SW480 (cell line): ENCODE data around the gene VWA5B2.
"Not testable (repeated sequence)": the region's sequence is repeated elsewhere in the genome, so short reads cannot be mapped to it uniquely, and the experiment has no call there.

Source experiments
- DNase-seq: peaks from one replicate; pipeline ENCODE4 v3.0.0-alpha.2; 2016; ENCODE audit warnings: low spot score

The VWA5B2 gene

DNA sequence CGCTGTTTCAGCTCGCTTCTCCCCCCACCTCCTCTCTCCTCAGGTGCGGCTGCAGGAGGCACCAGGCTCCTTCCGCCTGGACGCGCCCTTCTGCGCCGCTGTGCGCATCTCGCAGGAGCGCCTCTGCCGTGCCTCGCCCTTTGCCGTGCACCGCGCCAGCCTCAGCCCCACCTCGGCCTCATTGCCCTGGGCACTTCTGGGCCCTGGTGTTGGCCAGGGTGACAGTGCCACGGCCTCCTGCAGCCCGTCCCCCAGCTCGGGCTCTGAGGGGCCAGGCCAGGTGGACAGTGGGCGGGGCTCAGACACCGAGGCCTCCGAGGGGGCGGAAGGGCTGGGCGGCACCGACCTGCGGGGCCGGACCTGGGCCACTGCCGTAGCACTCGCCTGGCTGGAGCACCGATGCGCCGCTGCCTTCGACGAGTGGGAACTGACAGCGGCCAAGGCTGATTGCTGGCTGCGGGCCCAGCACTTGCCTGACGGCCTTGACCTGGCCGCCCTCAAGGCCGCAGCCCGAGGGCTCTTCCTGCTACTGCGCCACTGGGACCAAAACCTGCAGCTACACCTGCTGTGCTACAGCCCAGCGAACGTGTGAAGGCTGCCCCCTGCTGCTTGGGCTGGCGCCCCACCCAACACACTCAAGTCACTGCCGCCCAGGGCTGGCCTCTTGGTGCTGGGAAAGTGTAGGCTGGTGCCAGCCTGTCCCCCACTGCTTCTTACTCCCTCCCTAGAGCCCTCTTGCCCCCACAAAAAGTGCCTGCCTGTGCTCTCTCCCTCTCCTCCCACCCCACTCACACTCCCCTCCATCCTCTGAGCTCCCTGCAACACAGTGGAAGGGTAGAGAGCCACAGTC lies 12.3 kb downstream of the VWA5B2 start:
- DNase-seq: no peak

DNA sequence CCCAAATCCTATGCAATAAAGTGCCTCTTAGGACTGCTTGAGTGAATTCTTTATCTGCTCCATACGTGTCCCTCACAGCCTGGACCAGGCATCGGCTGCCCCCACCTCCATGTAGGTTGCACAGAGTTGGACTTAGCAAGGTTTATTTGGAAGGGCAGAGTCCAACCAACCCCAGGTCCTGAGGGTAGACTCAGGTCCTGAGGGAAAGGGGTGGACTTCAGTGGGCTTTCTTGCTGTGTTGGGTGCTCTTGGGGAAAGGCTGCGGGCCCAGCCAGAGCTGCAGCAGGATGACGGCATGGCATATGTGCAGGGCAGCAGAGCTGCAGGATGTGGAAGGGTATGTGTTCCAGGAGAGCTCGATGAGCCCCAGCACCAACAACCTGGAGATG lies 12.9 kb downstream of the VWA5B2 start:
- no peak for DNase-seq

DNA sequence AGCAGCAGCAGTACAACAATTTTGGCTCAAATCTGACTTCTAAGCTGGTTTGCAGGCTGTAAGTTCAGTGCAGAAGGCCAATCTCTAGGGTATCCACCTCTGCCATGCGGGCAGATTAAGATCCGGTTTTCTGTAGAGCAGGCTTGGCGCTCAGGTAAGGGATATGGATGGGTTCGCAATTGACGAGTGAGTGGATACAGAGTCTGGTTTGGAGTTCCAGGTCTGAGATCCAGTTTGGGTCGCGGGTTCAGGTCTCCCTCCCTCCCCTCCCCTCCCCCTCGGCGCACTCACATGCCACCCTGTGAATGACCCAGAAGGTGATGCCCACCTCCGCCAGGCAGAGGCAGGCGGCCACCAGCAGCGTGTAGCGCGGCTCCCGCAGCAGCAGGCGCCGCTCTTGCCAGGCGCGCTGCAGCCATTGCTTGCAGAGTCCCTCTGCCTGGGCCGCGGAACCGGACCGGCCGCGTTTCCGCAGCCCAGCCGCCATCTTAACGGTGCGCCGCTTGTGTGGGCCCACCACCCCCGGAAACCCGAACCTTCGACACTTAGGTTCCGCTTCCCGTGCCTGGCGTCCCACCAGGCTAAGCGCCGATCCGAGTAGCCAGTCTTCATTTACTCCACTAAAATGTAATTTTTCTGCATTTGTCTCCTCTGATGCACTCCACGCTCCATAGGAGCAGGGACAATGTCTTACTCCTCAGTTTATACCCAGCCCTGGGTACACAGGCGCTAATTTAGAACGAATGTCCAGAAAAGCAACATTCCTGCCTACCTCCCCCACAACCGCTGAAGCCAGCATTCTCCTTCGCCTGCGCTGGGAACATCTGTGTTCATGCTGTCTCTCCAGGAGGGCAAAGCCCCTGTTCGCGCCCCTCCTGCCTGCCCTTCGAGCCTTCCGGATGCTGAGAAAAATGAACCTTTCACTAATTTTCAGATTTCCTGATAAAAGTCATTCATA lies 19.3 kb downstream of the VWA5B2 start, which contains the start of gene ALG3:
TSS of gene ALG3 (minus strand) at position 509 of the 958 bp plus-strand sequence. CDS start at position 487, 22 bp downstream.
- DNase-seq: peak; percentile 80

DNA sequence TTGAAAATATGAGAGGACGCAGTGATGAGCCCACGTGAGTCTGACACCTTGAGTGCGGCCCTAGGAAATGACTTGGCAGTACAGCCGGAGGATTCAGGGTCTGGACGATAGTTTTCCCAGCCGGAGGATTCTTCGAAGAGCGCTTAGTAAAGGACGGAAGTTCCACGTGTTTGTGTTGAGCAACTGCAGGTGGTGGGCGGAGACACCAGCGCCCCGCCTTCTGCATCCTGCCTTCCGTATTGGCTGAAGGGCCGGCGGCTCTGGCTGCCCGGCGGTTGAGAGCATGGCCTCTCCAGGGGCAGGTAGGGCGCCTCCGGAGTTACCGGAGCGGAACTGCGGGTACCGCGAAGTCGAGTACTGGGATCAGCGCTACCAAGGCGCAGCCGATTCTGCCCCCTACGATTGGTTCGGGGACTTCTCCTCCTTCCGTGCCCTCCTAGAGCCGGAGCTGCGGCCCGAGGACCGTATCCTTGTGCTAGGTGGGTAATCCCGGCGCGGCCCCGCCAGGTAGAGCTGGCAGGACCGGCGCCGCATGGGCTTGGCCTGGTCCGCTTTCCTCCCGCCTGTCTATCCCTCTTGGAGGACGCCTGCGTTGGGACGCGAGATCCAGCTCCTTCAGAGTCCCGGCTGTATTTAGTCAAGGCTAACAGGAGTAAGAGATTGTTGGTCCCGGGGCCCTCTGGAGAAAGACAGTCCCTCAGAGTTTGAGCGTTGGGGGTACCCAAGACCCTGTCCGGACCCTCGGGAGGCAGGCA lies 20.2 kb downstream of the VWA5B2 start, which contains the start of gene EEF1AKMT4:
TSS of gene EEF1AKMT4 (plus strand) at position 261 of the 755 bp plus-strand sequence. CDS start at position 284, 23 bp downstream.
- peak; percentile 99 for DNase-seq

DNA sequence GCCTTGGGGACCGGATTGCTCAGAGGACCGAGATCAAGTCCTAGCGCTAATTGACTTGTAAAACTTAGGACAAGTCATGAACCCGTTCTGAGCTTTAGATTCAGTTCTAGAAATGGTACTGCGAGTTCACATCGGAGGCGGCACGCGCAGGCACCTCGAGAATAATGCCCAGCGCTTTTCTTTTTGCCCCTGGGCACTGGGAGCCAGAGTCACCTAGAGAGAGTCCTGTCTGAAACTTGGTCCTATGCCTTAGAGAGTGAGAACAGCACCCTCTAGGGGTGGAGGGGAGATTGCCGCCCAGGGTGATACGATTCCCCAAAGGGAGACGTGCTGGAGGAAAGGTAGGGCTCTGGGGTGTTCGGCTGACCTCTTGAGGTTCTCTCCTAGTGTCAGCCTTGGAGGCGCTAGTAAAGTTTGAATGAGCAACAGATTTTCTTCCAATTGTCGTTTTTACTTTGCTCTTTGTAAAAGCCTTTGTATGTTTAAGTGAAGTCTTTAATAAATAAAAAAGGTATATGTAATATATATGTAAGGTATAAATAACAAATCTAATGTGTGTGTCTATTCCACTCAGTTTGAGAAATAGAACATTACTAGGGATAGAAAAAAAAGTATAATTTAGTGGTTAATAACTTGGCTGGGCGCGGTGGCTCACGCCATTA lies 20.9 kb downstream of the VWA5B2 start:
- DNase-seq: peak; percentile 95

DNA sequence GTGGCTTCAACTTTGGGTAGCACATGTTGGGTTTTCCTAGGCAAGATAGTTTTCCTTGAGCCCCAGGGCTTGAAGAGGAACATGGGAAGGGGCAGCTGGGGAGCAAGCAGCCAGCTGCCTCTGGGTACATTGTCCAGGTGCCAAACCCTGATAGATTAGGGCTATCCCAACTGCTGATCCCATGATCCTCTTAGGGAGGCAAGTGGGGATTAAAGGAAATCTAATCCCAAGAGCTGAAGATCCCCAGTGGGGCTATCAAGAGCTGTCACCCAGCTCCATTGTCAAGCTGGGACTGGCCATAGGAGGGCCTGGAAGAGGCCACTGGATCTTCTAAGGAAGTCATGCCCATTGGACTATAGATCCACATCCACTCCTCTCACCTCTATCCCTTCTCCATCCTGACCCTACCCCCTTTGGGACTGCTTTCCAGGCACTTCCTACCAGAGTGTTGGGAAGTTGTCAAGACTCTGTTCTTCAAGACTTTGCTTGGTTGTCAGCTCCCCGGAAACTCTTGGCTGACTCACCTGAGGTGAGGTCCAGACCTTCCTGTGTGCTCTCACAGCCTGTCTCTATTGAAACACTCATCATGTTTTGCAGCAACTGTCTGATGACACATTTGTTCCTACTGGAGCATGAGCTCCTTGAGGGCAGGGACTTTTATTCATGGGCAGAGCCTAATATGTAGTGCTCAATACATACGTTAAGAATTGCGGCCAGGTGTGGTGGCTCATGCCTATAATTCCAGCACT lies 26.1 kb downstream of the VWA5B2 start:
- DNase-seq: no peak

DNA sequence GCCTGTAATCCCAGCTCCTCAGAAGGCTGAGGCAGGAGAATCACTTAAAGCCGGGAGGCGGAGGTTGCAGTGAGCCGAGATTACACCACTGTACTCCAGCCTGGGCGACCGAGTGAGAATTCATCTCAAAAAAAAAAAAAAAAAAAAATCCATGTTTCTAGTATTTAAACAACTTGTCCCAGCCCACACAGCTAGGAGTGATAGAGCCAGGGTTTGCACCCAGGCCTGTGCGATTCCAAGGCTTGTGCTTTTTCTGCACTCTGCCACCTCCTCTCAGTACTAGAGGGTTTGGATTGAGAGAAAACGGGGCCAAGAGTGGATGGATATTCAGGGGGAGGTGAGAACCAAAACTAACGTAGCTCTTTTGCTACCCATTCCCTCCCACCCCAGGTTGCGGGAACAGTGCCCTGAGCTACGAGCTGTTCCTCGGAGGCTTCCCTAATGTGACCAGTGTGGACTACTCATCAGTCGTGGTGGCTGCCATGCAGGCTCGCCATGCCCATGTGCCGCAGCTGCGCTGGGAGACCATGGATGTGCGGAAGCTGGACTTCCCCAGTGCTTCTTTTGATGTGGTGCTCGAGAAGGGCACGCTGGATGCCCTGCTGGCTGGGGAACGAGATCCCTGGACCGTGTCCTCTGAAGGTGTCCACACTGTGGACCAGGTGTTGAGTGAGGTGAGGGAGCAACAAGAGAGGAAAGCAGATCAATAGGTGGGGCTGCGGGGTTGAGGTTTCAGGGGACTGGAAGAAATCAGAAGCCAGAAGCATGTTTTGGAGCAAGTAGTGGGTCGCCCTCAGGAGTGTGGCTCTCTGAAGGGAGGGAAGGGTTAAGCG lies 27.9 kb downstream of the VWA5B2 start:
- DNase-seq: no peak

DNA sequence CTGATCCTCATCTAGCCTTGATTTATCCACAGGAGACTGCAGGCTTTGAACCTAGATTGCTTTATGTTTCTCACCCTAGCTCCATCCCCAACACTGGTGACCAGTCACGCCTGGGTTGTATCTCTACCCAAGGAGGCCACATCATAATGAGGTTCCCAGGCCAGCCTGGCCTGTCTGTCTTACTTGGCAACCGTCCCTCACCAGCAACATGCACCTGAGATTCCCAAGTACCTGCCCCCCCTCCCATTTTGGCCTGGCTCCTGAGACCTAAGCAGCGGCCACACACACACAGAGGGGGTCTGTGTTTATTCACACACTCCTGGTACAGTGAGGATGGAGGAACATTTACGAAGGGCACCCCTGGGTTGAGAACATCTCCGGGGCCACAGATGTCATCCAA lies 29.5 kb downstream of the VWA5B2 start:
- no peak for DNase-seq

DNA sequence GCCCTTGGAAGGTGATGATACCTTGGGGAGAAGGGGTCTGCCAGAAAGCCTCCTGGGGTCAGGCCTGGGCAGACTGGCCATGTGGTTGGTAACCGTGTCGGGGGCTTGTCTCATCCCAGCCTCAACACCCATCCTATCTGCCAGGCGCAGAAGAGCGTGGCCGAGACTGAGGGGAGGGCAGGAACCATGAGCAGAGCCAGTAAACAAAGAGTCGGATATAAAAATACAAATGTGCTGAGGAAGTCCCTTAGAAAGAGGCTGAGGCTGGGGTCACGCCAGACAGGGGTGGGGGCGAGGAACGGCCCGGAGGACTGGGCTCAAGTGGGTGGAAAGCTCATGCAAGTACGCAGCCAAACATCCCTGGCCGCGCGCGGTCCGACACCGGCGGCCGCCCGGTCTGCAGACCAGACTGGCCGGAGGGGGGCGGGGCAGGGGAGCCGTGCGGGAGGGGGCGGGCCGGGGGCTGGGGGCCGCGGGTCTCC lies 30.1 kb downstream of the VWA5B2 start:
- DNase-seq: no peak

DNA sequence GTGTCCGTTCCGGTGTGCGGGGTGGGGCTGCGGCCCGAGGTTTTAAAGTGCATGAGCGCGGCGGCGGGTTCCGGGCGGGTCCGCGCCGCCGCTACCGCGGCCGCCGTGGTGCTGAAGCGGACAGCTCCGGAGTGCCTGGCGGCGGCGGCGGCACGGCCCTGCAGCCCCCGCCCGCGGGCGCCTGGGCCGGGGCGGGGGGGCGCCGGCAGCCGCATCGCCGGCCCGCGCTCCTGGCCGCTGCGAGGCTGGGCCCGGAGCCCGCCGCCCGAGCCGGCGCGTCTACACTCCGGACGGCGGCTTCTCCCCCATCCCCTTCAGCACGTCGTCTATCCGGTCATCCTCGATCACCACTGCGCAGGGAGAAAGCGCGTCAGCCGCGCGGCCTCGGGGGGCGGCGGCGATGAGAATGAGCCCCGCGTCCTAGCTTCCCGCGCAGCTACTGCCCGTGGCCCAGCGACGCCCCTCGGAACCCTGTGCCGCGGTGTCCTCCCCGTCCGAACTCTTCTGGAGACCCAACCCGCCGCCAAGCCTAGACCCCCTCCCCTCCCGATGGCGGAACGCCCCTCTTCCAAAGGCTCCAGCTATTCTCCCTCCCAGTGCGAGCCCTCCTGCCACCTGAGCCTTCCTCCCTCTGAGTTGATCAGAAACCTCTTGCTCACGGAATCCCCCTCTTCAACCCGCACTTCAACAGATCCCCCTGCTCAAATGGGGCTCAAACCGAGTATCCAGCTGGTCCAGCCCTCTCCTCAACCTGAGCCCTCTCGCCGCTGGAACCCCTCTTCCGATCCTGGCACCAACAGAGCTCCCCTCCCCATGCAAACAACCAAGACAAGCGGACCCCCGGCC lies 30.7 kb downstream of the VWA5B2 start:
- peak; percentile 54 for DNase-seq

DNA sequence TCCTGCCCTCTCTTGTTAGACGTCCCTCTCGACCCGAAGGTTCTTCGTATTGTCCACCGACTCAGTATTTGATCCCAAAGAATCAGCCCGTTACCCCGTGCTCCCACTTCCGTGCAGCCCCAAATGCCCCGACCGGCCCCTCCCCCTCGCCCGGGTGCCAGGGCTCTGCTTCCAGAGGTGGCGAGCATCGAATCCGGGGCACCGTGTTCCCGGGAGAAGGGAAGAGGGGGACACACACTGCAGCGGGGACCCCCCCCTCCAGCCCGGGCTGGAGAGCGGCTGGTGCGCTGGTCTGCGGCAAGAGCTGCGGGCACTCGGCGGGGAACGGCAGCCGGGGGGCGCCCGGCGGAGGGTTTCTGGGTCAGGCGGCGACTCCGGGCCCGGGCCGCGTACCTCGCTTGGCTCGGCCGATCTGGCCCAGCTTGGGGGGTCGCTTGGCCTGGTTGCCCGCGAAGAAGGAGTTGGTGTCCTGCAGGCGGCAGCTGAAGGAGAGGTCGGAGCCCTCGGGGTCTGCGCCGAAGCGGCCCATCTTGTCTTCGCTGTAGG lies 31.4 kb downstream of the VWA5B2 start:
- peak; percentile 31 for DNase-seq

DNA sequence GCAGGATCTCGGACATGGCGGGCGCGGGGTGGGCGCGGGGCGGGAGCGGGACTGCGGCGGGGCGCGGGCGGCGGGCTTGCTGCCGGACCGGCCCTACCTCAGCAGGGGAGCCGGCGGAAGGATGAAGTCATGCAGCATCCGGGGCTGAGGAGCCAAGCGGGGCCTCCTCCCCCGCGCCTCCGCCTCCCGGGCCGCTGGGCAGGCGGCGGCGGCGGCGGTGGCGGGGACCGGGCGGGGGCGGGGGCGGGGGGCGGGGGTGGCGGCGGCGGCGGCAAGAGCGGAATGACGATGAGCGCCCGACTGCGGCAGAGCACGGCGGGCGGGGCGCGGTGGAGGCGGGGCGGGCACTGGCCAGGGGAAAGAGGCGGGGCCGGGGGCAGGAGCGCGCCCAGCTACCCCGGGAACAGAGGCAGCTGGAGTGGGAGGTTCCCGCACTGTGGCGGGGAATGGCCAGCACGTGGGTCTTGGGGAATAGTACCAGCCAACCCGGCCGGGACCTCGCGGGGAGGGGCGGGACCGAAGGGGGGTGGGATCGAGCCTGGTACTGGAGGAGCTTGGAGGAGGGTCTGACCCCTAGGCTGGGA lies 32.0 kb downstream of the VWA5B2 start, which contains the start of gene CAMK2N2:
TSS of gene CAMK2N2 (minus strand) at position 284 of the 584 bp plus-strand sequence. CDS start at position 16, 268 bp downstream.
- peak; percentile 80 for DNase-seq

DNA sequence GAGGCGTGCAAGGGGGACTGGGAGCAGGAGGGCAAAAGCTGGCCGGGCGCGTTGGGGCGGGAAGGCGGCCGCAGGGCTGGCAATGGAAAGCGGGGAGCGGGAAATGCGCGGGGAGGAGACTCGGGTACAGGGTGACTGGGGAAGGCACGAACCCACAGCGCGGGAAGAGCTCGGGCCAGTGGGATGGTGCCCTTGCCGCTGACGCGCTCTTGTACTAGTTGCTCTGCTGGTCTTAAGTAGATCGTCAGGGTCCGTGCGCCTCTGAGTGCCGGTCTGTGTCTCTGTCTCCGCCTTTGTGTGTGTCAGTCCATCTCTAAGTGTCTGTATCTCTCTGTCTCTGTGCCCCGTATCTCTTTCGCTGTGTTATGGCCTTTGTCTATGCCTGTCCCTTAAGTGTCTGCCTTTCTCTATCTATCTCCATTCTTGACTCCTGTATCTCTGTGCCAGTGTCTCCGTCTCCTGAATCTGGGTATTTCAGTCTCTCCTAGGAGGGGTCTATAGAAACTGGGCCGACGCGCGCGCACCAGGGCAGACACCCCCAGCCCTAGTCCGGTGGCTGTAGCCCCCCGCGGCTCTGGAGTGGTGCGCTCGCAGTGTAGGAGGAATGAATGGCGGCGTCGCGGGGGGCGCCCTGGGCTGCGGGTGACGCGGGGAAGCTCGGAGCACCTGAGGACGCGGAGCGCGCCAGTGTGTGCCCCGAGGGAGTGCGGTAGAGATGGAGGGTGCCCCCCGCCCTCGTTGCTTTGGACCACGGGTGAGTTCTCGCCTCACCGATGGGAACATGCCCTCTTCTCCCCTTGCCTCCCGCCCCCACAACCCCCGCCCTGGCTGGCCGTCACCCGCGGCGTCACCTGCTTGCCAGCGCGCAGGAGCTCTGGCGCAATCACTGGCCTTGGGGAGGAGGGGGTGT lies 32.7 kb downstream of the VWA5B2 start:
- DNase-seq: peak; percentile 61

DNA sequence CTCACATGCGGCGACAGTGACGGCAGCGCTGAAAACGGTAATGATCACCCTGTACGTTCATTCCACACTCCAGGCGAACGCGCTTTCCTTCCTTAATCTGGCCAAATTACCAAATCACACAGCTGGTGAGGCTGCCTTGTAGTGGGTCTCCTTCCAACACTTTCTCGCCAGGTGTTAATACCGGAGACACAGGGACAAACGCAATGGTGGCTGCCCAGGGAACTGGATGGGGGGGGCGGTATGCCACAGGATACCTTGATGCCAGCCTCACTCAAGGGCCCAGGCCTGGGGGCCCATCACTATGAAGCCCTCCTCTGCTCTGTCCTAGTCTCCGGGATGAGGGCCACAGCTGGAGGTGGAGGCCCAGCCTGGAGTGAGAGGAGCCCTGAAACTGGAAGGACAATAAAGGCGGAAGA lies 33.4 kb downstream of the VWA5B2 start:
- no peak for DNase-seq

DNA sequence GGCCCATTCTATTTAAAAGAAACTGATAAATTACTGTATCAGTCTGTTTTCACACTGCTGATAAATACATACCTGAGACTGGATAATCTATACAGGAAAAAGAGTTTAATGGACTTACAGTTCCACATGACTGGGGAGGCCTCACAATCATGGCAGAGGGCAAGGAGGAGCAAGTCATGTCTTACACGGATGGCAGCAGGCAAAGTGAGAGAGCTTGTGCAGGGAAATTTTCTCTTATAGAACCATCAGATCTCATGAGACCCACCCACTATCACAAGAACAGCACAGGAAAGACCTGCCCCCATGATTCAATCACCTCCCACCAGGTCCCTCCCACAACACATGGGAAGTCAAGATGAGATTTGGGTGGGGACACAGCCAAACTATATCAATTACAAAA lies 37.9 kb downstream of the VWA5B2 start:
- DNase-seq: not testable (repeated sequence)

DNA sequence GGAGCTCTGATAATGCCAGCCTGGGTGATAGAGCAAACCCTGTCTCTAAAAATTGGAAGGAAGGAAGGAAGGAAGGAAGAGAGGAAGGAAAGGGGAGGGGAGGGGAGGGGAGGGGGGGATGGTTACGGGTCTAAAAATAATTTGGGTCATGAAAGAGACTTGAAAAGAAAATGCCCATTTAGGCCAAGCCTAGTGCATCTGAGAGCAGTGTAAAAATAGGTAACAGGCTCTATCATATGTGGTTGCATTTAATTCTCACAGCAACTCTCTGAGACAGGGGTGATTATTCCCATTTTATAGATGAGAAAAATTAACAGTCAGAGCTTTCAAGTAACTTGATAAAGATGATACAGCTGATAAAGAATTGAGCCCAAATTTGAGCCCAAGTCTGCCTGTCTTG lies 42.9 kb downstream of the VWA5B2 start:
- no peak for DNase-seq

DNA sequence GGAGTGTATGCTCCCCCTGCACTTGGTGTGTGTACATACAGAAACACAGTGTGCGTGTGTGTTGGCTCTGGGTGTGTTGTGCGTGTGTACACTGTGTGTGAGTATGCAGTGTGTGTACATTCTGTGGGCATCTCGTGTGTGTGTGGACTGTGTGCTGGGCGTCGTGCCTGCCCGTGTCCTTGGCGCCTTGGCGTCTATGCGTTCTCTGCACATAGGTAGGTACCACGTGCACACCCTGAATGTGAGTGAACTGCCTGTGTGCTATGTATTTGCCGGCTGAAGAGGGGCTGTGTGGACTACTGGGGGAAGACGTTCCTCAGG lies 46.0 kb downstream of the VWA5B2 start:
- DNase-seq: no peak
